Tibial artery (tissue), 4 donors: ENCODE results near the gene SYCE3.

ENCODE experiments used
- DNase-seq, 2 donors: peaks; one replicate each; pipeline ENCODE4 v3.0.0-alpha.2; 2019
- H3K27ac ChIP-seq, 2 donors: fragments of 200-600 bp; sonication (generic) in 1 of 2; 1 replicate in 1 of 2; 2 replicates in 1 of 2; pipeline ENCODE4 v1.5.1; 2018 to 2019; ENCODE audit warnings: mild to moderate bottlenecking in 1 of 2
- H3K27me3 ChIP-seq, 2 donors: fragments of 200-600 bp; sonication (generic) in 1 of 2; one replicate each; pipeline versions ENCODE4 v1.5.1 to v1.6.0; 2016 to 2019
- H3K36me3 ChIP-seq, 3 donors: fragments of 200-600 bp; sonication (generic) in 2 of 3; one replicate each; pipeline ENCODE4 v1.5.1; 2016 to 2019; ENCODE audit warnings: mild to moderate bottlenecking in 2 of 3
- H3K4me1 ChIP-seq, 4 donors: fragments of 200-600 bp; sonication (generic) in 2 of 4; 1 replicate in 3 of 4; 2 replicates in 1 of 4; pipeline ENCODE4 v1.5.1; 2016 to 2019
- H3K4me3 ChIP-seq, 2 donors: fragments of 200-600 bp; sonication (generic) in 1 of 2; 1 replicate in 1 of 2; 2 replicates in 1 of 2; pipeline ENCODE4 v1.5.1; 2018 to 2019; ENCODE audit warnings: mild to moderate bottlenecking in 2 of 2
- H3K9me3 ChIP-seq, 3 donors: fragments of 200-600 bp; sonication (generic) in 1 of 3; one replicate each; pipeline ENCODE4 v1.5.1; 2016 to 2019
- CTCF ChIP-seq, 2 experiments: fragments of 200-600 bp in 1 of 2; fragments of 450-650 bp in 1 of 2; IDR thresholded peaks; one replicate each; pipeline ENCODE4 v1.5.1; 2017 to 2019; ENCODE audit warnings: antibody characterized with exemption in 2 of 2, mild to moderate bottlenecking in 1 of 2, moderate library complexity in 1 of 2
- intact Hi-C: fragments of 100-400 bp; cut with DNase I; formaldehyde crosslinking; loops from one replicate; pipeline ENCODE4 v1.15.0; 2023; ENCODE audit warnings: low total_unique reads

SYCE3 gene

GRCh38 chr22:50526834-50527801, 35.6 kb downstream of the SYCE3 start:
- peaks cover 6 to 32% of the 10 kb centered on the region in 2 donors for H3K27me3 ChIP-seq
- intact Hi-C loops: loop anchor here (5.0 kb wide), 1 partner anchor 55 kb away; the partner anchor contains the start of gene CHKB
- peaks cover 13 to 21% (median 16%) of the 10 kb centered on the region in 3 donors for H3K36me3 ChIP-seq
- peaks cover 0 to 60% (median 43%) of the 10 kb centered on the region in 4 donors for H3K4me1 ChIP-seq
- no peaks in the 10 kb centered on the region for H3K9me3 ChIP-seq
- peak overlapping the region; percentile 86 to 87 for H3K27ac ChIP-seq
- H3K4me3 ChIP-seq: peak overlapping the region; percentile 65 to 77
- peak; percentile 66 to 81 for DNase-seq
- TF ChIP-seq CTCF (IDR thresholded peaks at IDR 0.05): no peak

GRCh38 chr22:50526108-50526833, 36.4 kb downstream of the SYCE3 start:
- peak; percentile 37 to 46 for TF ChIP-seq CTCF (IDR thresholded peaks at IDR 0.05)
- H3K27me3 ChIP-seq: peaks cover 0 to 24% of the 10 kb centered on the region in 2 donors
- H3K4me1 ChIP-seq: peaks cover 0 to 52% (median 35%) of the 10 kb centered on the region in 4 donors
- H3K4me3 ChIP-seq: peak overlapping the region; percentile 65 to 77
- peak overlapping the region; percentile 86 to 87 for H3K27ac ChIP-seq
- DNase-seq: peak; percentile 70 to 89
- H3K36me3 ChIP-seq: peaks cover 18 to 29% (median 23%) of the 10 kb centered on the region in 3 donors
- intact Hi-C loops: loop anchor here (5.0 kb wide), 1 partner anchor 56 kb away; the partner anchor contains the start of gene CHKB
- H3K9me3 ChIP-seq: no peaks in the 10 kb centered on the region

GRCh38 chr22:50525858-50526107, 36.9 kb downstream of the SYCE3 start:
- Histone ChIP-seq H3K4me1 (peaks cover 0 to 47% (median 30%) of the 10 kb centered on the region in 4 donors), H3K36me3 (peaks cover 18 to 34% (median 28%) of the 10 kb centered on the region in 3 donors), H3K27me3 (peaks cover 0 to 19% of the 10 kb centered on the region in 2 donors), H3K9me3 (no peaks in the 10 kb centered on the region), H3K4me3 (peak overlapping the region; percentile 65 to 77), H3K27ac (peak overlapping the region; percentile 86 to 87)
- no peak for TF ChIP-seq CTCF (IDR thresholded peaks at IDR 0.05)
- intact Hi-C loops: loop anchor here (2.0 to 5.0 kb wide), 2 partner anchors 17 to 57 kb away; partner anchors contain the start of genes CHKB and NCAPH2
- DNase-seq: no peak

GRCh38 chr22:50525104-50525857, 37.4 kb downstream of the SYCE3 start, which contains the start of gene SCO2:
SCO2 (minus strand) TSS chr22:50525598; CDS start chr22:50524411, 1,187 bp downstream.
- Histone ChIP-seq H3K9me3 (no peaks in the 10 kb centered on the region), H3K36me3 (peaks cover 18 to 39% (median 29%) of the 10 kb centered on the region in 3 donors), H3K27ac (peak within 1 kb of the TSS; percentile 86 to 87), H3K4me1 (peaks cover 0 to 42% (median 25%) of the 10 kb centered on the region in 4 donors), H3K4me3 (peak within 1 kb of the TSS; percentile 65 to 77), H3K27me3 (peaks cover 0 to 14% of the 10 kb centered on the region in 2 donors)
- intact Hi-C loops: loop anchor here (2.0 to 5.0 kb wide), 2 partner anchors 16 to 57 kb away; partner anchors contain the start of genes CHKB and NCAPH2
- peak; percentile 39 to 50 for TF ChIP-seq CTCF (IDR thresholded peaks at IDR 0.05)
- DNase-seq: peak; percentile 95 to 97
